Measurements from ENCODE around the gene EMP2. TPM values are rescaled to one million over a fixed set of nuclear protein-coding genes. Genes with fewer than 3 reads are reported as not detected.

The EMP2 gene
- polyA plus RNA-seq, 1 donor from 2014 or later = 0.14 TPM

GRCh38 chr16:10620120-10620519 is 39.7 kb upstream of the EMP2 start:
- H3K36me3 ChIP-seq (ENCODE audit: insufficient read depth, low read length) = no peaks in the 10 kb centered on the region
- no peaks in the 10 kb centered on the region for H3K9me2 ChIP-seq (ENCODE audit: insufficient read depth, low read length)
- H3K9ac ChIP-seq (ENCODE audit: low read length) = no peak overlapping the region
- H3K79me2 ChIP-seq (replicated peaks; ENCODE audit: insufficient read depth, low read length) = no peaks in the 10 kb centered on the region
- TF ChIP-seq, protein P1, sequence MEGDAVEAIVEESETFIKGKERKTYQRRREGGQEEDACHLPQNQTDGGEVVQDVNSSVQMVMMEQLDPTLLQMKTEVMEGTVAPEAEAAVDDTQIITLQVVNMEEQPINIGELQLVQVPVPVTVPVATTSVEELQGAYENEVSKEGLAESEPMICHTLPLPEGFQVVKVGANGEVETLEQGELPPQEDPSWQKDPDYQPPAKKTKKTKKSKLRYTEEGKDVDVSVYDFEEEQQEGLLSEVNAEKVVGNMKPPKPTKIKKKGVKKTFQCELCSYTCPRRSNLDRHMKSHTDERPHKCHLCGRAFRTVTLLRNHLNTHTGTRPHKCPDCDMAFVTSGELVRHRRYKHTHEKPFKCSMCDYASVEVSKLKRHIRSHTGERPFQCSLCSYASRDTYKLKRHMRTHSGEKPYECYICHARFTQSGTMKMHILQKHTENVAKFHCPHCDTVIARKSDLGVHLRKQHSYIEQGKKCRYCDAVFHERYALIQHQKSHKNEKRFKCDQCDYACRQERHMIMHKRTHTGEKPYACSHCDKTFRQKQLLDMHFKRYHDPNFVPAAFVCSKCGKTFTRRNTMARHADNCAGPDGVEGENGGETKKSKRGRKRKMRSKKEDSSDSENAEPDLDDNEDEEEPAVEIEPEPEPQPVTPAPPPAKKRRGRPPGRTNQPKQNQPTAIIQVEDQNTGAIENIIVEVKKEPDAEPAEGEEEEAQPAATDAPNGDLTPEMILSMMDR (IDR thresholded peaks at IDR 0.05; ENCODE audit: poor library complexity, severe bottlenecking) = no peak
- TF ChIP-seq EZH2 (IDR thresholded peaks at IDR 0.05; ENCODE audit: borderline replicate concordance, insufficient read depth, low read length, poor library complexity, severe bottlenecking) (no peak), MXI1 (conservative IDR thresholded peaks at IDR 0.05; ENCODE audit: poor library complexity, severe bottlenecking) (no peak), EP300 (conservative IDR thresholded peaks at IDR 0.05; ENCODE audit: poor library complexity, severe bottlenecking) (no peak), RAD21 (conservative IDR thresholded peaks at IDR 0.05) (no peak), REST (IDR thresholded peaks at IDR 0.05; ENCODE audit: borderline replicate concordance) (no peak), POLR2AphosphoS5 (IDR thresholded peaks at IDR 0.05) (no peak), SMC3 (conservative IDR thresholded peaks at IDR 0.05; ENCODE audit: poor library complexity) (no peak), TAF1 (IDR thresholded peaks at IDR 0.05; ENCODE audit: low read depth) (no peak)
- no peaks in the 10 kb centered on the region for H3K27me3 ChIP-seq (ENCODE audit: insufficient read depth, low read depth, low read length)
- no peaks in the 10 kb centered on the region for H3F3A ChIP-seq (ENCODE audit: insufficient read depth, low read length, poor library complexity, severe bottlenecking)
- no peak overlapping the region for H3K27ac ChIP-seq (ENCODE audit: low read length)
- H3K4me2 ChIP-seq (ENCODE audit: low read length) = no peak overlapping the region
- no peaks in the 10 kb centered on the region for H4K20me1 ChIP-seq (ENCODE audit: insufficient read depth)
- H3K4me3 ChIP-seq (ENCODE audit: low read length) = no peak overlapping the region
- no peak overlapping the region for H2AFZ ChIP-seq (ENCODE audit: low read depth, low read length)
- H3K9me3 ChIP-seq (ENCODE audit: low read length) = no peaks in the 10 kb centered on the region

DNA sequence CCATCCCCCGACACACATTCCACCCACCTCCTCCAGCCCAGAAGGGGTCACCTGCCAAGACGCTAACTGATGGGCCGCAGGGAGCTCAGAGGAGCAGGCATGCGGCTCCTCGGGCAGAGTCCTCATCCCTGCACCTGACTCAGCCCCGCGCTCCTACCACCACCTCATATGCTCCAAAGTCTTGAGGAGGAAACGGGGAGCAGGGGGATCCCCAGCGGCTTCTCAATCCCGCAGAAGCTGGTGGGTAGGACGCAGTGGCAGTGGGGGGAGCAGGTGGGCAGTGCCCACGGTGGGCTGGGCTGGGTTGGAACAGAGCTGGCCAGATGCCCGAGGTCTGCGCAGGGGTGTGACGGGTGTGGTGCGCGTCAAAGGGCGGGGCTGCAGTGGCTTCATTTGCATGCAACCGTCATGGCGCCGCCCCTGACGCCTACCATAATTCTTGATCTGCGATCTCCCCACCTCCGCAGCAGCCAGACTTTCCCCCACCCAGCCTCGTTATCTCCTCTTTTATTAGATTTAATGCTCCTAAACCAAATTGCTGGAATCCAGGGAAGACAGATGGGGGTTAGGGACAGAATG is 39.0 kb upstream of the EMP2 start:
- no peak overlapping the region for H3K9ac ChIP-seq (ENCODE audit: low read length)
- H2AFZ ChIP-seq (ENCODE audit: low read depth, low read length) = no peak overlapping the region
- no peaks in the 10 kb centered on the region for H3F3A ChIP-seq (ENCODE audit: insufficient read depth, low read length, poor library complexity, severe bottlenecking)
- no peaks in the 10 kb centered on the region for H3K79me2 ChIP-seq (replicated peaks; ENCODE audit: insufficient read depth, low read length)
- H4K20me1 ChIP-seq (ENCODE audit: insufficient read depth) = no peaks in the 10 kb centered on the region
- no peak overlapping the region for H3K27ac ChIP-seq (ENCODE audit: low read length)
- H3K9me2 ChIP-seq (ENCODE audit: insufficient read depth, low read length) = no peaks in the 10 kb centered on the region
- H3K4me3 ChIP-seq (ENCODE audit: low read length) = no peak overlapping the region
- no peaks in the 10 kb centered on the region for H3K9me3 ChIP-seq (ENCODE audit: low read length)
- H3K4me2 ChIP-seq (ENCODE audit: low read length) = no peak overlapping the region
- TF ChIP-seq TAF1 (IDR thresholded peaks at IDR 0.05; ENCODE audit: low read depth) (no peak), SMC3 (conservative IDR thresholded peaks at IDR 0.05; ENCODE audit: poor library complexity) (no peak), RAD21 (conservative IDR thresholded peaks at IDR 0.05) (no peak), POLR2AphosphoS5 (IDR thresholded peaks at IDR 0.05) (no peak), EZH2 (IDR thresholded peaks at IDR 0.05; ENCODE audit: borderline replicate concordance, insufficient read depth, low read length, poor library complexity, severe bottlenecking) (no peak), REST (IDR thresholded peaks at IDR 0.05; ENCODE audit: borderline replicate concordance) (no peak)
- TF ChIP-seq, protein P1 (IDR thresholded peaks at IDR 0.05; ENCODE audit: poor library complexity, severe bottlenecking) = no peak
- no peaks in the 10 kb centered on the region for H3K36me3 ChIP-seq (ENCODE audit: insufficient read depth, low read length)
- no peaks in the 10 kb centered on the region for H3K27me3 ChIP-seq (ENCODE audit: insufficient read depth, low read depth, low read length)

Measured in neural cell (in vitro differentiated cells).